GM23338 (cell line): ENCODE data around the gene COLQ. TPM values are rescaled to one million over a fixed set of nuclear protein-coding genes. Genes with fewer than 3 reads are reported as not detected.

Experiments used
- ATAC-seq: fragments of 200-7000 bp; cut with Tn5 transposase; 3 replicates; pipeline ENCODE4 v1.9.1; 2020
- DNase-seq: peaks from one replicate; pipeline ENCODE4 v3.0.0-alpha.2; 2015; ENCODE audit warnings: low spot score
- H2AFZ ChIP-seq: fragments of 200-600 bp; sonication (generic); 2 replicates; pipeline ENCODE4 v1.8.0; 2016; ENCODE audit warnings: antibody characterized with exemption, mild to moderate bottlenecking, moderate library complexity
- H3F3A ChIP-seq: fragments of 200-600 bp; sonication (generic); replicated peaks from 2 replicates; pipeline ENCODE4 v1.8.0; 2017; ENCODE audit warnings: antibody characterized with exemption, mixed run types, low read depth
- H3K27ac ChIP-seq: fragments of 200-600 bp; sonication (generic); 2 replicates; pipeline ENCODE4 v1.6.1; 2016; ENCODE audit warnings: low read depth
- H3K27me3 ChIP-seq: fragments of 200-600 bp; sonication (generic); 2 replicates; pipeline ENCODE4 v1.8.0; 2016; ENCODE audit warnings: mild to moderate bottlenecking, mixed run types, moderate library complexity; ENCODE audit not compliant: insufficient read depth
- H3K36me3 ChIP-seq: fragments of 200-600 bp; sonication (generic); 2 replicates; pipeline ENCODE4 v1.8.0; 2016; ENCODE audit warnings: mild to moderate bottlenecking; ENCODE audit not compliant: insufficient read depth
- H3K4me1 ChIP-seq: fragments of 200-600 bp; sonication (generic); 2 replicates; pipeline ENCODE4 v1.8.0; 2016; ENCODE audit warnings: mild to moderate bottlenecking, moderate library complexity; ENCODE audit not compliant: insufficient read depth
- H3K4me2 ChIP-seq: fragments of 200-600 bp; sonication (generic); 2 replicates; pipeline ENCODE4 v1.7.1; 2017; ENCODE audit warnings: mixed run types
- H3K4me3 ChIP-seq: fragments of 200-600 bp; sonication (generic); 2 replicates; pipeline ENCODE4 v1.6.1; 2016; ENCODE audit warnings: mixed run types
- H3K79me2 ChIP-seq: fragments of 200-600 bp; sonication (generic); replicated peaks from 2 replicates; pipeline ENCODE4 v1.8.0; 2017; ENCODE audit warnings: mild to moderate bottlenecking; ENCODE audit not compliant: insufficient read depth
- H3K9me2 ChIP-seq: fragments of 200-600 bp; sonication (generic); 2 replicates; pipeline ENCODE4 v1.8.0; 2017; ENCODE audit not compliant: insufficient read depth
- H4K20me1 ChIP-seq: fragments of 200-600 bp; sonication (generic); replicated peaks from 2 replicates; pipeline ENCODE4 v1.8.0; 2017; ENCODE audit warnings: mild to moderate bottlenecking; ENCODE audit not compliant: insufficient read depth
- H3K27ac Mint-ChIP-seq: 2 replicates; pipeline ENCODE4 v1.8.0; 2020; ENCODE audit warnings: inconsistent platforms, mild to moderate bottlenecking, moderate library complexity, mixed read lengths
- H3K27me3 Mint-ChIP-seq: 3 replicates; pipeline ENCODE4 v1.8.0; 2022; ENCODE audit warnings: low read depth, mild to moderate bottlenecking, moderate library complexity, mixed read lengths, inconsistent platforms; ENCODE audit not compliant: insufficient read depth, poor library complexity
- H3K36me3 Mint-ChIP-seq: 3 replicates; pipeline ENCODE4 v1.8.0; 2021; ENCODE audit warnings: low read depth, mild to moderate bottlenecking, inconsistent platforms, moderate library complexity, mixed read lengths
- H3K4me1 Mint-ChIP-seq: 3 replicates; pipeline ENCODE4 v1.8.0; 2020; ENCODE audit warnings: mild to moderate bottlenecking, inconsistent platforms, mixed read lengths
- H3K4me3 Mint-ChIP-seq: 3 replicates; pipeline ENCODE4 v1.8.0; 2021; ENCODE audit warnings: moderate library complexity, mild to moderate bottlenecking, inconsistent platforms, mixed read lengths
- H3K9me3 Mint-ChIP-seq: 3 replicates; pipeline ENCODE4 v1.8.0; 2020; ENCODE audit warnings: moderate library complexity, mild to moderate bottlenecking, inconsistent platforms, mixed read lengths
- CREB1 ChIP-seq: fragments of 250-450 bp; sonication (Bioruptor Pico); IDR thresholded peaks from 2 replicates; pipeline ENCODE4 v1.5.0; 2020; ENCODE audit warnings: low read depth, mild to moderate bottlenecking, moderate library complexity
- EZH2 ChIP-seq: fragments of 200-600 bp; sonication (generic); IDR thresholded peaks from one replicate; pipeline ENCODE4 v1.8.0; 2017; ENCODE audit warnings: antibody characterized with exemption, mild to moderate bottlenecking, low read depth; ENCODE audit not compliant: unreplicated experiment
- EZH2phosphoT487 ChIP-seq: fragments of 200-600 bp; sonication (generic); IDR thresholded peaks from one replicate; pipeline ENCODE4 v1.8.1; 2018; ENCODE audit warnings: antibody characterized with exemption; ENCODE audit not compliant: unreplicated experiment
- JUNB ChIP-seq: IDR thresholded peaks from one replicate; pipeline ENCODE4 v1.6.1; 2016; ENCODE audit warnings: antibody characterized with exemption; ENCODE audit not compliant: unreplicated experiment
- NANOG ChIP-seq: IDR thresholded peaks from 2 replicates; pipeline ENCODE4 v1.6.1; 2016; ENCODE audit warnings: antibody characterized with exemption, borderline replicate concordance
- POLR2AphosphoS5 ChIP-seq: IDR thresholded peaks from 2 replicates; pipeline ENCODE4 v1.6.1; 2016; ENCODE audit warnings: antibody characterized with exemption, low read depth
- STAT1 ChIP-seq: IDR thresholded peaks from one replicate; pipeline ENCODE4 v1.6.1; 2016; ENCODE audit warnings: antibody characterized with exemption; ENCODE audit not compliant: unreplicated experiment
- ZNF114 ChIP-seq: fragments of 250-450 bp; sonication (Bioruptor Pico); IDR thresholded peaks from 2 replicates; pipeline ENCODE4 v1.5.0; 2020; ENCODE audit warnings: mild to moderate bottlenecking, moderate library complexity
- ZNF331 ChIP-seq: fragments of 250-450 bp; sonication (Bioruptor Pico); IDR thresholded peaks from 2 replicates; pipeline ENCODE4 v1.5.0; 2020; ENCODE audit warnings: low read depth, mild to moderate bottlenecking, moderate library complexity
- polyA plus RNA-seq: library from polyadenylated mRNA; unstranded; fragments of >200 nt; fragmentation: Nextera tagmentation; extraction: Ambion mirVana; gene quantifications from 2 replicates; pipeline ENCODE4 v1.2.1, GENCODE V29; 2016
- total RNA-seq: library from RNA; depleted of rRNA; stranded (reverse); fragments of >200 nt; shearing (Covaris generic); gene quantifications from 2 replicates; pipeline ENCODE4 v1.2.3, GENCODE V29; 2014
- TF ChIP-seq, protein P1 (sequence below), 2 experiments: fragments of 200-600 bp in 1 of 2; sonication (generic) in 1 of 2; conservative IDR thresholded peaks; 2 replicates each; pipeline versions ENCODE4 v1.5.1 to v1.6.1; 2016 to 2017; ENCODE audit warnings: antibody characterized with exemption in 2 of 2, low read depth in 2 of 2, mild to moderate bottlenecking in 2 of 2, moderate library complexity in 1 of 2
- TF ChIP-seq, protein P2 (sequence below): IDR thresholded peaks from 2 replicates; pipeline ENCODE4 v1.6.1; 2016; ENCODE audit warnings: antibody characterized with exemption
- TF ChIP-seq, protein P3 (sequence below): IDR thresholded peaks from one replicate; pipeline ENCODE4 v1.6.1; 2018; ENCODE audit warnings: antibody characterized with exemption; ENCODE audit not compliant: unreplicated experiment

Gene COLQ
- total and polyA plus RNA-seq, 2 experiments from 2014 or later = 0.78 to 2.0 TPM

DNA sequence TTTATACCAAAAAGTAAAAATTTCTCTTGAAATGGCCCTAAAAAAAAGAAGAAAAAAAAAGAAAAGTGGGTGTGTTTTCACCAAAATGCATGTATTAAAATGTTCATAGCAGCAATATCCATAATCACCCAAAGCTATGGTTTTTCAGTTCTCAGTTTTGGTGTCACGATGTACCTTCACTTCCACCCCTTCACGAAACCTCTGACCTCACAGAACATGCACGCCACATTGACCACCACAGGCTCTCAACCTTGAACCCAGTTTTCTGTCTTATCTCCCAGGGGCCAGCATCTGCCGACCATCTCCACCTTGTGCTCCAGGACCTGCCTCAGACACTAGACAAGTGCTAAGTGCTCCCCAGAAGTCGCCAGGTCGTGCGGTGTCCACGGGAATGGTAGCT lies 30.4 kb downstream of the COLQ start:
- Histone ChIP-seq H3K79me2 (no peaks in the 10 kb centered on the region), H3K4me1 (0 out of 2 replicates have a peak, but pooled peaks cover 2% of the 10 kb centered on the region), H4K20me1 (no peaks in the 10 kb centered on the region), H3K9me2 (peaks cover 3% of the 10 kb centered on the region; the same call in 1 of the 2 replicates), H3K27me3 (no peaks in the 10 kb centered on the region), H3F3A (no peaks in the 10 kb centered on the region), H3K27ac (no peak overlapping the region), H3K4me2 (no peak overlapping the region), H3K4me3 (no peak overlapping the region), H3K36me3 (no peaks in the 10 kb centered on the region), H2AFZ (no peak overlapping the region)
- peaks cover 2% of the 10 kb centered on the region for H3K27me3 Mint-ChIP-seq
- H3K27ac Mint-ChIP-seq = no peak overlapping the region
- H3K4me3 Mint-ChIP-seq = no peak overlapping the region
- no peak for ATAC-seq
- no peak for DNase-seq
- H3K36me3 Mint-ChIP-seq = no peaks in the 10 kb centered on the region; the same call in 2 of the 3 replicates
- TF ChIP-seq NANOG = no peak
- no peak for TF ChIP-seq ZNF331 (CRISPR knock-in tag)
- TF ChIP-seq JUNB = no peak
- TF ChIP-seq, protein P1, sequence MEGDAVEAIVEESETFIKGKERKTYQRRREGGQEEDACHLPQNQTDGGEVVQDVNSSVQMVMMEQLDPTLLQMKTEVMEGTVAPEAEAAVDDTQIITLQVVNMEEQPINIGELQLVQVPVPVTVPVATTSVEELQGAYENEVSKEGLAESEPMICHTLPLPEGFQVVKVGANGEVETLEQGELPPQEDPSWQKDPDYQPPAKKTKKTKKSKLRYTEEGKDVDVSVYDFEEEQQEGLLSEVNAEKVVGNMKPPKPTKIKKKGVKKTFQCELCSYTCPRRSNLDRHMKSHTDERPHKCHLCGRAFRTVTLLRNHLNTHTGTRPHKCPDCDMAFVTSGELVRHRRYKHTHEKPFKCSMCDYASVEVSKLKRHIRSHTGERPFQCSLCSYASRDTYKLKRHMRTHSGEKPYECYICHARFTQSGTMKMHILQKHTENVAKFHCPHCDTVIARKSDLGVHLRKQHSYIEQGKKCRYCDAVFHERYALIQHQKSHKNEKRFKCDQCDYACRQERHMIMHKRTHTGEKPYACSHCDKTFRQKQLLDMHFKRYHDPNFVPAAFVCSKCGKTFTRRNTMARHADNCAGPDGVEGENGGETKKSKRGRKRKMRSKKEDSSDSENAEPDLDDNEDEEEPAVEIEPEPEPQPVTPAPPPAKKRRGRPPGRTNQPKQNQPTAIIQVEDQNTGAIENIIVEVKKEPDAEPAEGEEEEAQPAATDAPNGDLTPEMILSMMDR (conservative IDR thresholded peaks at IDR 0.05; ENCODE audit: low read depth in 2 of 2) = no peak
- H3K9me3 Mint-ChIP-seq = no peaks in the 10 kb centered on the region
- H3K4me1 Mint-ChIP-seq = peaks cover 11% of the 10 kb centered on the region

DNA sequence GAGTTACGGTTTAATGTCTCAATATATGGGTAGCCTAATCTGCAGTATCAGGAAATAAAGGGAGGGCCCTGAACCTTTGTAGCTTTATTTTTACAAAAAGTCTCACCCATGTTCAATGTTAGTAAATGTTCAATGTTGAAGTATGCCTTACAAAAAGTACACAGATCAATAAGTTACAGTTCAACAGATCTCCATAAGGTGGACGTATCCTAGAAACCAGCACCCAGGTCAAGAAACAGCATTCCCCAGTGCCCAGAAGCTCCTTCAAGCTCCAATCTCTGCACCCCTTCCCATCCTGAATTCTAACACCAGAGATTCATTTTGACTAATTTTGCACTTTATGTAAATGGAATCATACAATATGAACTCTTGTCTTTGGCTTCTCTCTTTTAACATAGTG lies 31.3 kb downstream of the COLQ start:
- no peak overlapping the region for H3K4me3 Mint-ChIP-seq
- ATAC-seq = no peak
- no peaks in the 10 kb centered on the region for H4K20me1 ChIP-seq
- H3K9me2 ChIP-seq = peaks cover 3% of the 10 kb centered on the region; the same call in 1 of the 2 replicates
- no peak overlapping the region for H3K4me2 ChIP-seq
- no peaks in the 10 kb centered on the region for H3K4me1 ChIP-seq
- no peak overlapping the region for H2AFZ ChIP-seq
- H3K36me3 Mint-ChIP-seq = no peaks in the 10 kb centered on the region; the same call in 2 of the 3 replicates
- peaks cover 2% of the 10 kb centered on the region for H3K27me3 Mint-ChIP-seq
- DNase-seq = no peak
- no peaks in the 10 kb centered on the region for H3K27me3 ChIP-seq
- H3K9me3 Mint-ChIP-seq = peaks cover 2% of the 10 kb centered on the region; the same call in 1 of the 3 replicates
- H3K79me2 ChIP-seq = no peaks in the 10 kb centered on the region
- no peak overlapping the region for H3K27ac ChIP-seq
- H3K27ac Mint-ChIP-seq = no peak overlapping the region
- H3F3A ChIP-seq = no peaks in the 10 kb centered on the region
- H3K4me1 Mint-ChIP-seq = peaks cover 2% of the 10 kb centered on the region; the same call in 2 of the 3 replicates
- no peak overlapping the region for H3K4me3 ChIP-seq
- no peaks in the 10 kb centered on the region for H3K36me3 ChIP-seq
- TF ChIP-seq EZH2phosphoT487 (no peak), JUNB (no peak), POLR2AphosphoS5 (no peak), ZNF114 (CRISPR knock-in tag) (no peak), ZNF331 (CRISPR knock-in tag) (no peak), CREB1 (CRISPR knock-in tag) (no peak), STAT1 (no peak), EZH2 (no peak), NANOG (no peak)
- TF ChIP-seq, protein P2, sequence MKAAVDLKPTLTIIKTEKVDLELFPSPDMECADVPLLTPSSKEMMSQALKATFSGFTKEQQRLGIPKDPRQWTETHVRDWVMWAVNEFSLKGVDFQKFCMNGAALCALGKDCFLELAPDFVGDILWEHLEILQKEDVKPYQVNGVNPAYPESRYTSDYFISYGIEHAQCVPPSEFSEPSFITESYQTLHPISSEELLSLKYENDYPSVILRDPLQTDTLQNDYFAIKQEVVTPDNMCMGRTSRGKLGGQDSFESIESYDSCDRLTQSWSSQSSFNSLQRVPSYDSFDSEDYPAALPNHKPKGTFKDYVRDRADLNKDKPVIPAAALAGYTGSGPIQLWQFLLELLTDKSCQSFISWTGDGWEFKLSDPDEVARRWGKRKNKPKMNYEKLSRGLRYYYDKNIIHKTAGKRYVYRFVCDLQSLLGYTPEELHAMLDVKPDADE = no peak
- TF ChIP-seq, protein P3, sequence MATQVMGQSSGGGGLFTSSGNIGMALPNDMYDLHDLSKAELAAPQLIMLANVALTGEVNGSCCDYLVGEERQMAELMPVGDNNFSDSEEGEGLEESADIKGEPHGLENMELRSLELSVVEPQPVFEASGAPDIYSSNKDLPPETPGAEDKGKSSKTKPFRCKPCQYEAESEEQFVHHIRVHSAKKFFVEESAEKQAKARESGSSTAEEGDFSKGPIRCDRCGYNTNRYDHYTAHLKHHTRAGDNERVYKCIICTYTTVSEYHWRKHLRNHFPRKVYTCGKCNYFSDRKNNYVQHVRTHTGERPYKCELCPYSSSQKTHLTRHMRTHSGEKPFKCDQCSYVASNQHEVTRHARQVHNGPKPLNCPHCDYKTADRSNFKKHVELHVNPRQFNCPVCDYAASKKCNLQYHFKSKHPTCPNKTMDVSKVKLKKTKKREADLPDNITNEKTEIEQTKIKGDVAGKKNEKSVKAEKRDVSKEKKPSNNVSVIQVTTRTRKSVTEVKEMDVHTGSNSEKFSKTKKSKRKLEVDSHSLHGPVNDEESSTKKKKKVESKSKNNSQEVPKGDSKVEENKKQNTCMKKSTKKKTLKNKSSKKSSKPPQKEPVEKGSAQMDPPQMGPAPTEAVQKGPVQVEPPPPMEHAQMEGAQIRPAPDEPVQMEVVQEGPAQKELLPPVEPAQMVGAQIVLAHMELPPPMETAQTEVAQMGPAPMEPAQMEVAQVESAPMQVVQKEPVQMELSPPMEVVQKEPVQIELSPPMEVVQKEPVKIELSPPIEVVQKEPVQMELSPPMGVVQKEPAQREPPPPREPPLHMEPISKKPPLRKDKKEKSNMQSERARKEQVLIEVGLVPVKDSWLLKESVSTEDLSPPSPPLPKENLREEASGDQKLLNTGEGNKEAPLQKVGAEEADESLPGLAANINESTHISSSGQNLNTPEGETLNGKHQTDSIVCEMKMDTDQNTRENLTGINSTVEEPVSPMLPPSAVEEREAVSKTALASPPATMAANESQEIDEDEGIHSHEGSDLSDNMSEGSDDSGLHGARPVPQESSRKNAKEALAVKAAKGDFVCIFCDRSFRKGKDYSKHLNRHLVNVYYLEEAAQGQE = no peak
- TF ChIP-seq, protein P1 (conservative IDR thresholded peaks at IDR 0.05; ENCODE audit: low read depth in 2 of 2) = no peak
